Parathyroid adenoma (tissue), 2 donors: ENCODE data around the gene USP10.

Experiments used
- H2AFZ ChIP-seq: fragments of 300-600 bp; sonication (generic); one replicate; pipeline ENCODE4 v1.7.0; 2017; ENCODE audit warnings: antibody characterized with exemption, mild to moderate bottlenecking
- H3K27ac ChIP-seq: fragments of 300-600 bp; sonication (generic); one replicate; pipeline ENCODE4 v1.7.0; 2017
- H3K27me3 ChIP-seq: fragments of 300-600 bp; sonication (generic); one replicate; pipeline ENCODE4 v1.7.0; 2017; ENCODE audit warnings: low read length; ENCODE audit not compliant: control insufficient read depth, insufficient read depth
- H3K36me3 ChIP-seq: fragments of 300-600 bp; sonication (generic); one replicate; pipeline ENCODE4 v1.7.0; 2017; ENCODE audit warnings: low read length; ENCODE audit not compliant: control insufficient read depth, insufficient read depth
- H3K4me1 ChIP-seq: fragments of 300-600 bp; sonication (generic); one replicate; pipeline ENCODE4 v1.7.0; 2017; ENCODE audit warnings: control low read depth
- H3K4me2 ChIP-seq: fragments of 300-600 bp; sonication (generic); one replicate; pipeline ENCODE4 v1.7.0; 2017; ENCODE audit warnings: low read length
- H3K4me3 ChIP-seq: fragments of 300-600 bp; sonication (generic); one replicate; pipeline ENCODE4 v1.7.0; 2017; ENCODE audit warnings: low read depth, low read length
- H3K79me2 ChIP-seq: fragments of 300-600 bp; sonication (generic); one replicate; pipeline ENCODE4 v1.7.0; 2017; ENCODE audit warnings: control low read depth
- H3K9ac ChIP-seq: fragments of 300-600 bp; sonication (generic); one replicate; pipeline ENCODE4 v1.7.0; 2017; ENCODE audit warnings: mild to moderate bottlenecking
- H3K9me3 ChIP-seq: fragments of 300-600 bp; sonication (generic); one replicate; pipeline ENCODE4 v1.7.0; 2017; ENCODE audit warnings: low read length; ENCODE audit not compliant: control insufficient read depth
- TF ChIP-seq, protein P1 (sequence below): fragments of 300-600 bp; sonication (generic); IDR thresholded peaks from one replicate; pipeline ENCODE4 v1.7.0; 2017; ENCODE audit warnings: antibody characterized with exemption, mild to moderate bottlenecking
- donor health status: primary hyperparathyroidism.

The USP10 gene

DNA sequence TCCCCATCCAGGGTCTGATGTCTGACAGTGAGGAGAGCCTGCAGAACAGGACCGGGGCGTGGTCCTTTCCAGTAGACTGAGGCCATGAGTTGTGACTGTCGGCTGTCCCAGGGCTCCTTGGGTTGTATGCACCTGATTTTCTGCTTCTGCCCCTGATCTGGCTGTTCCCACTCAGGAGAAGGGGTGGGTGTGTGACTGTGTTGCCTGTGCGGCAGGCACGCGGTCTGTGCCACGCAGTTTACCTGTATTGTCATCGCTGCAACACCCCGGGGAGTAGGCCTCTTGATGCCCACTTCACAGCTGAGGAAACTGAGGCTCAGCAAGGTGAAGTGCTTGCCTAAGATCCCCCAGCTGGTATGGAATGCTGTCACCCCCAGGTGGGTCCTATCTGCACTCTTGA, 121.4 kb downstream of the USP10 start:
- Histone ChIP-seq H3K9me3 (no peaks in the 10 kb centered on the region), H3K27me3 (no peaks in the 10 kb centered on the region), H3K36me3 (no peaks in the 10 kb centered on the region), H3K4me3 (no peak overlapping the region), H3K27ac (peak overlapping the region; percentile 15), H2AFZ (no peak overlapping the region), H3K4me1 (no peaks in the 10 kb centered on the region), H3K4me2 (no peak overlapping the region), H3K79me2 (no peaks in the 10 kb centered on the region), H3K9ac (no peak overlapping the region)
- TF ChIP-seq, protein P1, sequence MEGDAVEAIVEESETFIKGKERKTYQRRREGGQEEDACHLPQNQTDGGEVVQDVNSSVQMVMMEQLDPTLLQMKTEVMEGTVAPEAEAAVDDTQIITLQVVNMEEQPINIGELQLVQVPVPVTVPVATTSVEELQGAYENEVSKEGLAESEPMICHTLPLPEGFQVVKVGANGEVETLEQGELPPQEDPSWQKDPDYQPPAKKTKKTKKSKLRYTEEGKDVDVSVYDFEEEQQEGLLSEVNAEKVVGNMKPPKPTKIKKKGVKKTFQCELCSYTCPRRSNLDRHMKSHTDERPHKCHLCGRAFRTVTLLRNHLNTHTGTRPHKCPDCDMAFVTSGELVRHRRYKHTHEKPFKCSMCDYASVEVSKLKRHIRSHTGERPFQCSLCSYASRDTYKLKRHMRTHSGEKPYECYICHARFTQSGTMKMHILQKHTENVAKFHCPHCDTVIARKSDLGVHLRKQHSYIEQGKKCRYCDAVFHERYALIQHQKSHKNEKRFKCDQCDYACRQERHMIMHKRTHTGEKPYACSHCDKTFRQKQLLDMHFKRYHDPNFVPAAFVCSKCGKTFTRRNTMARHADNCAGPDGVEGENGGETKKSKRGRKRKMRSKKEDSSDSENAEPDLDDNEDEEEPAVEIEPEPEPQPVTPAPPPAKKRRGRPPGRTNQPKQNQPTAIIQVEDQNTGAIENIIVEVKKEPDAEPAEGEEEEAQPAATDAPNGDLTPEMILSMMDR, result no peak

DNA sequence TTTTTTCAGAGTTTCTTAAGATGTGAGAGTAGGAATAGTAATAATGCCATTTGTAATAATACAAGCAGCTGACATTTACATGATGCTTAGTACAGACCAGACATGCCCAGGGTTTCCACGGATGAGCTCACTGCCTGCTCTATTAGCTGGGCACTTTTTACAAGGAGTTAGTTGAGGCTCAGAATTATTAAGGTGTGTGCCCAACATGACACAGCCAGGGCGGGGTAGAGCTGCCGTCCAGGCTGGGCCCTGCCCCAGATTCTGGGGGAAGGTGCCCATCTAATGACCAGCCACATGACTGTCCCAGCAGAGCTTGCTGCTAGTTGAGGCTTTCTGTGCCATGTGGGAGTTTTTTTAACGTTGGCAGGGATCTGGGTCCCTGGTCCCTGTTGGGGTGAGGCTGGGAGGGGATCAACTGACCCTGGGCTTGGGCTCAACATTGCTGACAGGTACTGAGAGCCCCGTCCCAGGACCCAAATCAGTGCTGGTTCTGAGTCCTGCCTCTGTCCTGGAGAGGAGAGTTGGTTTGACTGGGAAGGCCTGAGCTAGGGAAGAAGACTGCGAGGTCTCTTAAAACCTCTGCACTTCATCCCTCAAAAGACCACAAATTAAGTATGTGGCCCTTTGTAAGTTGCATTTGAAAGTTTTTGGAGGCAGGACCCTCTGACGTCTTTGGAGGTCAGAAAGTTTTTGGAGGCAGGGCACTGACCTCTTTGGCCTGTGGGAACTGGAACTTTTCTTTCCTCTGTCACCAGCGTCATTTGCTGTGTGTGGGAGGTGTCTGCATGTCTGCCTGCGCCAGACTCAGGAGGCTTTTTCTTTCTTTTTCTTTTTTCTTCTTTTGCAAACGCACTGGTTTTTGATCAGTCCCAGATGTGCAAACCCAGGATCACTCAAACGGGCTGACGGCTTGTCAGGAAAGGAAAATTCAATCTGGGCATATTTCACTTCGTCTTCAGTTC, 122.2 kb downstream of the USP10 start:
- no peaks in the 10 kb centered on the region for H3K4me1 ChIP-seq
- no peak overlapping the region for H3K9ac ChIP-seq
- H2AFZ ChIP-seq, result no peak overlapping the region
- H3K4me3 ChIP-seq, result no peak overlapping the region
- H3K27me3 ChIP-seq, result no peaks in the 10 kb centered on the region
- no peaks in the 10 kb centered on the region for H3K79me2 ChIP-seq
- no peak overlapping the region for H3K4me2 ChIP-seq
- TF ChIP-seq, protein P1, result no peak
- H3K36me3 ChIP-seq, result no peaks in the 10 kb centered on the region
- no peaks in the 10 kb centered on the region for H3K9me3 ChIP-seq
- peak overlapping the region; percentile 6 for H3K27ac ChIP-seq

DNA sequence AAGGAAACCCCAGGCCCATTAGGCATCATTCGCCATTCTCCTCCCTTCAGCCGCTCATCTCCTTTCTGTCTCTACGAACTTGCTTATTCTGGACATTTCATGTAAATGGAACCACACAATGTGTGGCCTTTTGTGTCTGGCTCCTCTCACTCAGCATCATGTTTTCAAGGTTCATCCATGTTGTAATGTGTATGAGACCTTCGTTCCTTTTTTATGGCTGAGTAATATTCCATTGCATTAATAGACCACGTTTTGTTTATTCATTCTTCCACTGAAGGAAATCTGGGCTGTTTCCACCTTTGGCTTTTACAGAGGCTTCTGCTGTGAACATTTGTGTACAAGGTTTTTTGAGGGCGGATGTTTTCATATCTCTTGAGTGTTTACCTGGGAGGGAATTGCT, 123.2 kb downstream of the USP10 start:
- no peaks in the 10 kb centered on the region for H3K79me2 ChIP-seq
- H3K9ac ChIP-seq, result no peak overlapping the region
- no peak overlapping the region for H3K4me3 ChIP-seq
- TF ChIP-seq, protein P1, result no peak
- H3K27me3 ChIP-seq, result no peaks in the 10 kb centered on the region
- peak overlapping the region; percentile 6 for H3K27ac ChIP-seq
- H3K4me2 ChIP-seq, result no peak overlapping the region
- H3K9me3 ChIP-seq, result no peaks in the 10 kb centered on the region
- no peak overlapping the region for H2AFZ ChIP-seq
- H3K4me1 ChIP-seq, result no peaks in the 10 kb centered on the region
- H3K36me3 ChIP-seq, result no peaks in the 10 kb centered on the region

DNA sequence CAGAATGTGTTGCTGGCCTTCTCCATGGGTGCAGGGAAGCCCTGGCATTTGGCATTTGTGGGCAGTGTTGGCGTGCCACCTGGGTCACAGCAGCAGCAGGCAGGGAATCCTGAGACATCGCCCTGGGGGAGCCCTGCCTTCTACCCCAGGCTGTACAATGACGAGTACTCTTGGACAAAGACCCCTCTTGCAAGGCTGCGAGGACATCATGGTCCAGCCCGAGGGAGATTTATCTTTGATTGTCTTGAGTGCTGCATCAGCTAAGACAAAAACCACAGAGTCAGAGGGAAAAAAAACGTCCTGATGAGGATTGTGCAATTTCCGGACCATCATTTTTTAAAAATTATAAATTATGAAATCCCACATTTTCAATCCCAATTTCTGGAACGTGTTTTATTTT, 123.7 kb downstream of the USP10 start:
- TF ChIP-seq, protein P1, result no peak
- Histone ChIP-seq H3K27me3 (no peaks in the 10 kb centered on the region), H3K9ac (no peak overlapping the region), H3K4me3 (no peak overlapping the region), H3K4me1 (no peaks in the 10 kb centered on the region), H3K9me3 (no peaks in the 10 kb centered on the region), H3K36me3 (no peaks in the 10 kb centered on the region), H3K79me2 (no peaks in the 10 kb centered on the region), H3K27ac (peak overlapping the region; percentile 6), H2AFZ (no peak overlapping the region), H3K4me2 (no peak overlapping the region)
